ENCODE measurements around the gene MMP10. TPM values are rescaled to one million over a fixed set of nuclear protein-coding genes. Genes with fewer than 3 reads are reported as not detected.
"Not testable (repeated sequence)": the region's sequence is repeated elsewhere in the genome, so short reads cannot be mapped to it uniquely, and the experiment has no call there.

MMP10 gene
- total and polyA plus RNA-seq, 2 of the 8 experiments (the other 6 are each of a cell fraction or from before 2014, with no cell fraction given) = 0.03 to 0.17 TPM

DNA sequence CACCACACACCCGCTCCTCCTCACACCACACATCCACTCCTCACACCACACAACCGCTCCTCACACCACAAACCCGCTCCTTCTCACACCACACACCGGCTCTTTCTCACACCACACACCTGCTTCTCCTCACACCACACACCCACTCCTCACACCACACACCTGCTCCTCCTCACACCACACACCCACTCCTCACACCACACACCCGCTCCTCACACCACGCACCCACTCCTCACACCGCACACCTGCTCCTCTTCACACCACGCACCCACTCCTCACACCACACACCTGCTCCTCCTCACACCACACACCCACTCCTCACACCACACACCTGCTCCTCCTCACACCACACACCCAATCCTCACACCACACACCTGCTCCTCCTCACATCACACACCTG lies 49.5 kb downstream of the MMP10 start:
- H3K9me3 ChIP-seq (ENCODE audit: insufficient read depth in 2 of 2, low read depth in 1 of 2, low read length in 1 of 2); H3K36me3 ChIP-seq (ENCODE audit: control insufficient read depth in 2 of 4, insufficient read depth in 4 of 4, low read length in 3 of 4); H3K23me2 ChIP-seq (ENCODE audit: low read depth, low read length); H3K4me3 ChIP-seq (ENCODE audit: extremely low read depth in 1 of 4, insufficient read depth in 2 of 4, low read depth in 3 of 4, low read length in 4 of 4); H2BK120ac ChIP-seq (replicated peaks; ENCODE audit: low read depth, low read length); H4K5ac ChIP-seq (ENCODE audit: insufficient read length, low read depth, low read length); DNase-seq (ENCODE audit: low read depth in 1 of 2, low spot score in 2 of 2); H2AFZ ChIP-seq (ENCODE audit: low read length); H4K20me1 ChIP-seq (replicated peaks in 1 of 2; ENCODE audit: control insufficient read depth in 1 of 2, insufficient read depth in 2 of 2, low read length in 2 of 2); H4K91ac ChIP-seq (replicated peaks; ENCODE audit: insufficient read length, low read length); H3K4me1 ChIP-seq (replicated peaks in 1 of 4; ENCODE audit: control insufficient read depth in 3 of 4, insufficient read depth in 4 of 4, low read length in 3 of 4); H3K56ac ChIP-seq (replicated peaks; ENCODE audit: insufficient read length, low read depth, low read length); H3K9ac ChIP-seq (replicated peaks in 1 of 4; ENCODE audit: extremely low read depth in 1 of 4, low read depth in 3 of 4, low read length in 3 of 4); H3K27me3 ChIP-seq (replicated peaks in 1 of 4; ENCODE audit: control insufficient read depth in 3 of 4, extremely low read depth in 1 of 4, insufficient read depth in 3 of 4, low read length in 3 of 4); H3K27ac ChIP-seq (ENCODE audit: low read depth, low read length); H3K79me2 ChIP-seq (ENCODE audit: control insufficient read depth in 1 of 2, insufficient read depth in 2 of 2, low read length in 2 of 2); H3K23ac ChIP-seq (ENCODE audit: insufficient read length); H3K18ac ChIP-seq (ENCODE audit: extremely low read depth, low read length); H3K4ac ChIP-seq (replicated peaks; ENCODE audit: insufficient read length, low read depth, low read length); POLR2A ChIA-PET (ENCODE audit: partially characterized antibody); H3K79me1 ChIP-seq (ENCODE audit: low read depth, low read length); H3K4me2 ChIP-seq (ENCODE audit: insufficient read depth in 1 of 2, low read depth in 2 of 2, low read length in 2 of 2): not testable (repeated sequence)
- peak overlapping the region; percentile 96 for H2AK5ac ChIP-seq (ENCODE audit: low read depth, low read length)
- CTCF ChIA-PET (ENCODE audit: partially characterized antibody) = interaction anchor here (4.9 kb wide), 1 partner anchor 210 kb away, joined by 33 read pairs; no protein-coding TSS in a partner anchor
- H3K14ac ChIP-seq (ENCODE audit: insufficient read length) = peak overlapping the region; percentile 6
- H2BK15ac ChIP-seq (ENCODE audit: low read length) = peak overlapping the region; percentile 63; the same call in 1 of the 2 replicates
- peak overlapping the region; percentile 64 for H2BK5ac ChIP-seq (ENCODE audit: low read depth, low read length)
- peak overlapping the region; percentile 93; the same call in 1 of the 2 replicates for H2BK20ac ChIP-seq (ENCODE audit: low read length)
- H2BK12ac ChIP-seq (ENCODE audit: low read depth, low read length) = peak overlapping the region; percentile 89
- WGBS, 2 experiments (ENCODE audit: extremely low coverage in 1 of 2, insufficient coverage in 1 of 2, insufficient read length in 1 of 2, insufficient replicate concordance in 2 of 2, low coverage in 1 of 2, low lambda C conversion rate in 2 of 2, missing lambda C conversion rate in 1 of 2) = 37 to 88% methylated on average over 4 to 7 of the region's 8 CpGs
- FAIRE-seq = peak; percentile 13
- peak overlapping the region; percentile 51; the same call in 1 of the 2 replicates for H4K8ac ChIP-seq (ENCODE audit: extremely low read depth, insufficient read depth, low read length)
